Measurements from ENCODE around the gene MYO7A. TPM values are rescaled to one million over a fixed set of nuclear protein-coding genes. Genes with fewer than 3 reads are reported as not detected.

The MYO7A gene
- total RNA-seq, 1 donor from 2014 or later = 0.29 TPM

GRCh38 chr11:77142091-77142975 is 14.3 kb downstream of the MYO7A start:
- Mint-ChIP-seq H3K9me3 (no peaks in the 10 kb centered on the region), H3K36me3 (ENCODE audit: low read depth) (no peaks in the 10 kb centered on the region), H3K27ac (no peak overlapping the region), H3K4me3 (no peak overlapping the region), H3K27me3 (ENCODE audit: insufficient read depth) (peaks cover 12% of the 10 kb centered on the region), H3K4me1 (ENCODE audit: low read depth) (peaks cover 14% of the 10 kb centered on the region)
- no peak for DNase-seq (ENCODE audit: low spot score)
- intact Hi-C loops (cut with micrococcal nuclease) = no loop called here

GRCh38 chr11:77143405-77144020 is 15.5 kb downstream of the MYO7A start:
- peaks cover 20% of the 10 kb centered on the region for H3K4me1 Mint-ChIP-seq (ENCODE audit: low read depth)
- intact Hi-C loops (cut with micrococcal nuclease) = no loop called here
- no peak overlapping the region for H3K4me3 Mint-ChIP-seq
- H3K9me3 Mint-ChIP-seq = no peaks in the 10 kb centered on the region
- no peaks in the 10 kb centered on the region for H3K36me3 Mint-ChIP-seq (ENCODE audit: low read depth)
- peaks cover 14% of the 10 kb centered on the region for H3K27me3 Mint-ChIP-seq (ENCODE audit: insufficient read depth)
- H3K27ac Mint-ChIP-seq = no peak overlapping the region
- no peak for DNase-seq (ENCODE audit: low spot score)

- Mint-ChIP-seq H3K27ac (no peak overlapping the region), H3K4me3 (no peak overlapping the region), H3K9me3 (no peaks in the 10 kb centered on the region), H3K36me3 (ENCODE audit: low read depth) (no peaks in the 10 kb centered on the region), H3K4me1 (ENCODE audit: low read depth) (peaks cover 20% of the 10 kb centered on the region), H3K27me3 (ENCODE audit: insufficient read depth) (peaks cover 6% of the 10 kb centered on the region)
- no peak for DNase-seq (ENCODE audit: low spot score)
- intact Hi-C loops (cut with micrococcal nuclease) = no loop called here
Observed at GRCh38 chr11:77144196-77144856, 16.3 kb downstream of the MYO7A start.

GRCh38 chr11:77144857-77145428 is 16.9 kb downstream of the MYO7A start:
- Mint-ChIP-seq H3K9me3 (no peaks in the 10 kb centered on the region), H3K27me3 (ENCODE audit: insufficient read depth) (peaks cover 6% of the 10 kb centered on the region), H3K27ac (no peak overlapping the region), H3K4me1 (ENCODE audit: low read depth) (peaks cover 20% of the 10 kb centered on the region), H3K4me3 (no peak overlapping the region), H3K36me3 (ENCODE audit: low read depth) (no peaks in the 10 kb centered on the region)
- no peak for DNase-seq (ENCODE audit: low spot score)
- intact Hi-C loops (cut with micrococcal nuclease) = no loop called here

DNA sequence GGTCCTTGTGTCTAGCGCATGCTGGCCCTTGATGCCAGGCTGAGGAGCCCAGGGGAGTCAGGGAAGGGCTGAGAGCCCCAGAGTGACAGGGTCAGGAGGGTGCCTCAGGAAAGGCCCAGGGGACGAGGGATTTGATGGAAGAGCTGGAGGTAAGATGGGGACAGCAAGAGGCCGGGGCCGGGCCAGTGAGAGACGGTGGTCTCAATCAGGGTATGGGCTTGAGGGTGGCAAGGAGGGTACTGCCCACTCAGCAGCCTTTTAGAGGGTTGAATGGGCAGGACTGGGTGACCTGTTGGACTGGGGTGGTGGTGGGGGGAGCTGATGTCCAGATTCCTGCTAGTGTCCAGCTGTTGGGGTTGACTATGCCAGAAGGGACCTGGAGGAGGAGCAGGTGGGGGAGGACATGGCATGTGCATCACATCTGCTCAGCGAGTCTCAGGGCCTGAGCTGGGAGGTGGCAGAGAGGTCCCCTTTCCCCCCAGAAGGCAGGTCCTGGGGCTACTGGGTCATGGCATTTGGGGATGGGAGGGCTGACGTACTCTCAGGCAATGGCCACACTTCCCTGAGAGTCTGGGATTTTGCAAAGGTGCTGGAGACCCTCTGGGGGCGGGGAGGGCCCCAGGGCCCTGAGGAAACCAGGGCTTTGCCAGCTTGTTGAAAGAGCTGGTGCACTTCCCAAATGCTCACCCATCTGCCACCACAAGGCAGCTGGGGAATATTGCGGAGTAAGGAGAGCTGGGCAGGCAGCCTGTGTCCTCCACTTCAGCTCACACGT is 18.4 kb downstream of the MYO7A start:
- Mint-ChIP-seq H3K27ac (no peak overlapping the region), H3K9me3 (no peaks in the 10 kb centered on the region), H3K27me3 (ENCODE audit: insufficient read depth) (peaks cover 6% of the 10 kb centered on the region), H3K4me3 (no peak overlapping the region), H3K36me3 (ENCODE audit: low read depth) (no peaks in the 10 kb centered on the region), H3K4me1 (ENCODE audit: low read depth) (peaks cover 22% of the 10 kb centered on the region)
- DNase-seq (ENCODE audit: low spot score) = no peak
- intact Hi-C loops (cut with micrococcal nuclease) = no loop called here

DNA sequence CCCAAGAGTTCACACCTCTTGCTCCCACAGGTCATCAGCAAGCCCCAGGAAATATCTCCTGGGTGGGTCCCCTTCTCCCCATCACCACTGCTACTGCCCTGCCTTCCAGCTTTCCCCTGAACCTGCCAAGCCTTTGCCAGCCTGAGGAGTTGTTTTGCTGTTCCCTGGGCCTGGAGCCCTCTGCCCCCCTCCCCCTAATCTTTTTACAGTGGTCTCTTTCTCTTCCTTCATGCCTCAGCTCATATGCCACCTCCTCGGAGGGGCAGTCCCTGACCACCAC is 18.9 kb downstream of the MYO7A start:
- H3K9me3 Mint-ChIP-seq = no peaks in the 10 kb centered on the region
- peaks cover 24% of the 10 kb centered on the region for H3K4me1 Mint-ChIP-seq (ENCODE audit: low read depth)
- peaks cover 6% of the 10 kb centered on the region for H3K27me3 Mint-ChIP-seq (ENCODE audit: insufficient read depth)
- intact Hi-C loops (cut with micrococcal nuclease) = no loop called here
- H3K27ac Mint-ChIP-seq = no peak overlapping the region
- no peaks in the 10 kb centered on the region for H3K36me3 Mint-ChIP-seq (ENCODE audit: low read depth)
- no peak for DNase-seq (ENCODE audit: low spot score)
- H3K4me3 Mint-ChIP-seq = no peak overlapping the region

- Mint-ChIP-seq H3K9me3 (no peaks in the 10 kb centered on the region), H3K27ac (no peak overlapping the region), H3K36me3 (ENCODE audit: low read depth) (no peaks in the 10 kb centered on the region), H3K4me3 (peak overlapping the region; percentile 67), H3K4me1 (ENCODE audit: low read depth) (peaks cover 28% of the 10 kb centered on the region), H3K27me3 (ENCODE audit: insufficient read depth) (peaks cover 6% of the 10 kb centered on the region)
- intact Hi-C loops (cut with micrococcal nuclease) = no loop called here
- no peak for DNase-seq (ENCODE audit: low spot score)
Observed at GRCh38 chr11:77147668-77148321, 19.7 kb downstream of the MYO7A start.

- H3K4me3 Mint-ChIP-seq = no peak overlapping the region
- H3K4me1 Mint-ChIP-seq (ENCODE audit: low read depth) = peaks cover 26% of the 10 kb centered on the region
- H3K27me3 Mint-ChIP-seq (ENCODE audit: insufficient read depth) = peaks cover 2% of the 10 kb centered on the region
- DNase-seq (ENCODE audit: low spot score) = no peak
- no peaks in the 10 kb centered on the region for H3K36me3 Mint-ChIP-seq (ENCODE audit: low read depth)
- intact Hi-C loops (cut with micrococcal nuclease) = no loop called here
- H3K27ac Mint-ChIP-seq = no peak overlapping the region
- H3K9me3 Mint-ChIP-seq = no peaks in the 10 kb centered on the region
Observed at GRCh38 chr11:77148963-77149715, 21.1 kb downstream of the MYO7A start.

- Mint-ChIP-seq H3K4me1 (ENCODE audit: low read depth) (peaks cover 26% of the 10 kb centered on the region), H3K27ac (no peak overlapping the region), H3K9me3 (no peaks in the 10 kb centered on the region), H3K4me3 (no peak overlapping the region), H3K36me3 (ENCODE audit: low read depth) (no peaks in the 10 kb centered on the region), H3K27me3 (ENCODE audit: insufficient read depth) (peaks cover 2% of the 10 kb centered on the region)
- intact Hi-C loops (cut with micrococcal nuclease) = no loop called here
- no peak for DNase-seq (ENCODE audit: low spot score)
Observed at GRCh38 chr11:77149716-77150392, 21.8 kb downstream of the MYO7A start.

DNA sequence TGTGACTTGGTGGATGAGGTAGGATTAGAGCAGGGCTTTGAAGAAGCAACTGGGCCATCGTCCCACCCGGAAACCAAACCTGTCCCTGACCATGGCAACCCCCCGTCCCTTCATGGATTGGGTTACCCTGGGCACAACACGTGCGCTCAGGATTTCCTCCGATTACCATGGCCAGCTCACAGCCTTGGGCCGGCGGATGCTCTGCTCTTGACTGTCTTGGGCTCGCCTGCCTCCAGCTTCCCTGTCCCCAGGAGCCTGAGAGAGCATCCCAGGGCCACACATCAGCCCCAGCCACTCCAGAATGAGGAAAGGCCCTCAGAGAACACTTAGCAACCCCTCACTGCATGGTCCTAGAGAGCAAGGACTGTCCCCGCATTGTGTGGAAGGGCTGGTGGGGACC is 22.8 kb downstream of the MYO7A start:
- H3K4me1 Mint-ChIP-seq (ENCODE audit: low read depth) = peaks cover 26% of the 10 kb centered on the region
- H3K4me3 Mint-ChIP-seq = no peak overlapping the region
- no peak overlapping the region for H3K27ac Mint-ChIP-seq
- H3K27me3 Mint-ChIP-seq (ENCODE audit: insufficient read depth) = peaks cover 2% of the 10 kb centered on the region
- no peak for DNase-seq (ENCODE audit: low spot score)
- H3K36me3 Mint-ChIP-seq (ENCODE audit: low read depth) = no peaks in the 10 kb centered on the region
- intact Hi-C loops (cut with micrococcal nuclease) = no loop called here
- no peaks in the 10 kb centered on the region for H3K9me3 Mint-ChIP-seq

DNA sequence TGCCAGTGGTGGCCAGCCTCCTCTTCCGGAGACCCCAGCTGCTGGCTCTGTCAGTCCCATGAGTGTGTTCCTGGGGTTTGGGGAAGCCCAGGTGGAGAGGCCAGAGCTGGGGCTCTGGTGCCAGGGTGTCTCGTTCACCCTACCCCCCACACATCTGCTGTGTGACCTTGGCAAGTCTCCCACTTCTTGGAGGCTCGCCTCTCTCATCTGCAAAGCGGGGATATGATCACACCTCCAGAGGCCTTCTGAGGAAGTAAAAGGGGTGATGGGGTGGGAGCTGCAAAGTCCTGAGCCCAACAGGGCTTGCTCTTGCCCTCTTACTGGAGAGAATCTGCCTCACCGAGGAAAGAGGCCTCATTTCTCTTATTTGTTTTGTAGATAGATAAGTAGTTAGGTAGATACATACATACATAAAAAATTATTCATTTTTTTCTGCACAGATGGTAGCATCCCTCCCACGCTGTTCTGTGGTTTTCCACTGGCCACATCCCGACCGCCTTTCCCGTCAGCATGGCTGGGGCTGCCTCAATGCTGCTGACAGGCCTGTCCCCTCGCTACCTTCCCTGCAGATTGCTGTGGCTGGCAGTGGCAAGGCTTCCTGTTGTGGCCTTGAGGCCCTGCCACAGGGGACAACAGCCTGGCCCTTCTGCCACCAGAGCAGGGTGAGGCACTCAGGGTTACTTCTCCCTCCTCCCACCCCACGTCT is 23.9 kb downstream of the MYO7A start:
- no peak overlapping the region for H3K4me3 Mint-ChIP-seq

More for the DNA sequence above, 23.9 kb downstream of the MYO7A start:
- H3K4me1 Mint-ChIP-seq (ENCODE audit: low read depth) = peaks cover 26% of the 10 kb centered on the region
- no peaks in the 10 kb centered on the region for H3K36me3 Mint-ChIP-seq (ENCODE audit: low read depth)
- peak; percentile 52 for DNase-seq (ENCODE audit: low spot score)
- peaks cover 2% of the 10 kb centered on the region for H3K27me3 Mint-ChIP-seq (ENCODE audit: insufficient read depth)
- H3K9me3 Mint-ChIP-seq = no peaks in the 10 kb centered on the region
- peak overlapping the region; percentile 84 for H3K27ac Mint-ChIP-seq
- intact Hi-C loops (cut with micrococcal nuclease) = no loop called here
